ENCODE measurements around the gene UBE2Z. TPM values are rescaled to one million over a fixed set of nuclear protein-coding genes. Genes with fewer than 3 reads are reported as not detected.
"Not testable (repeated sequence)": the region's sequence is repeated elsewhere in the genome, so short reads cannot be mapped to it uniquely, and the experiment has no call there.

UBE2Z gene
- total and polyA plus RNA-seq, 10 donors, result 33.6 to 94.9 (median 80.8) TPM

- no peak overlapping the region for H3K4me3 ChIP-seq
- no peaks in the 10 kb centered on the region for H3K27me3 ChIP-seq (replicated peaks in 1 of 7)
- H3K36me3 ChIP-seq, result no peaks in the 10 kb centered on the region
- TF ChIP-seq POLR2AphosphoS5 (IDR thresholded peaks at IDR 0.05) (peak in 1 of 3 donors; percentile 42), POLR2A (IDR thresholded peaks at IDR 0.05) (no peak)
- H3K27ac ChIP-seq, result peak overlapping the region in 7 of 8 donors; percentile 36 to 73 (median 68)
- peaks cover 8 to 43% (median 26%) of the 10 kb centered on the region in 6 donors for H3K4me1 ChIP-seq
- 51 to 76% (median 58%) methylated on average over 11 of the region's 11 CpGs for WGBS, 5 donors
- DNase-seq, result no peak
- intact Hi-C loops (cut with DNase I; ENCODE audit: low total_unique reads), result loop anchor here (10.0 kb wide), 1 partner anchor 147 kb away; the partner anchor contains the start of genes HOXB13, PRAC1 and PRAC2
- no peaks in the 10 kb centered on the region for H3K9me3 ChIP-seq
Measured at GRCh38 chr17:48871551-48872351, 36.5 kb upstream of the UBE2Z start.

- 78 to 92% (median 90%) methylated on average over 3 of the region's 3 CpGs for whole genome bisulfite sequencing, 5 donors
- intact Hi-C loops (cut with DNase I; ENCODE audit: low total_unique reads), result loop anchor here (10.0 kb wide), 1 partner anchor 148 kb away; the partner anchor contains the start of genes HOXB13, PRAC1 and PRAC2
- H3K4me3 ChIP-seq; H3K9me3 ChIP-seq; H3K27me3 ChIP-seq (replicated peaks in 1 of 7); H3K36me3 ChIP-seq; DNase-seq: not testable (repeated sequence)
- H3K27ac ChIP-seq, result peak overlapping the region in 5 of 8 donors; percentile 42 to 73 (median 69)
- H3K4me1 ChIP-seq, result peaks cover 8 to 47% (median 26%) of the 10 kb centered on the region in 6 donors
Measured at GRCh38 chr17:48872409-48872808, 35.8 kb upstream of the UBE2Z start.

GRCh38 chr17:48873209-48873608 lies 35.0 kb upstream of the UBE2Z start:
- Histone ChIP-seq H3K4me3 (no peak overlapping the region), H3K9me3 (no peaks in the 10 kb centered on the region), H3K4me1 (peaks cover 8 to 53% (median 26%) of the 10 kb centered on the region in 6 donors), H3K36me3 (no peaks in the 10 kb centered on the region), H3K27me3 (replicated peaks in 1 of 7) (no peaks in the 10 kb centered on the region), H3K27ac (peak overlapping the region in 6 of 8 donors; percentile 26 to 71 (median 60))
- DNase-seq, result no peak
- TF ChIP-seq CTCF (IDR thresholded peaks at IDR 0.05 in 8 of 11, conservative IDR thresholded peaks at IDR 0.05 in 3 of 11) (no peak), POLR2AphosphoS5 (IDR thresholded peaks at IDR 0.05) (peak in 1 of 3 donors; percentile 15), POLR2A (IDR thresholded peaks at IDR 0.05) (no peak)
- intact Hi-C loops (cut with DNase I; ENCODE audit: low total_unique reads), result loop anchor here (10.0 kb wide), 1 partner anchor 148 kb away; the partner anchor contains the start of genes HOXB13, PRAC1 and PRAC2
- WGBS, 5 donors, result 32 to 70% (median 64%) methylated on average over 1 of the region's 1 CpG

GRCh38 chr17:48873696-48874443 lies 34.3 kb upstream of the UBE2Z start:
- Histone ChIP-seq H3K27ac (peak overlapping the region in 6 of 8 donors; percentile 26 to 71 (median 60)), H3K4me3 (no peak overlapping the region), H3K36me3 (no peaks in the 10 kb centered on the region), H3K27me3 (replicated peaks in 1 of 7) (no peaks in the 10 kb centered on the region), H3K9me3 (no peaks in the 10 kb centered on the region), H3K4me1 (peaks cover 8 to 60% (median 26%) of the 10 kb centered on the region in 6 donors)
- no peak for TF ChIP-seq CTCF (IDR thresholded peaks at IDR 0.05 in 8 of 11, conservative IDR thresholded peaks at IDR 0.05 in 3 of 11)
- no peak for TF ChIP-seq POLR2AphosphoS5 (IDR thresholded peaks at IDR 0.05)
- no peak for TF ChIP-seq POLR2A (IDR thresholded peaks at IDR 0.05)
- WGBS, 5 donors, result 54 to 66% (median 60%) methylated on average over 5 of the region's 5 CpGs
- no peak for DNase-seq
- intact Hi-C loops (cut with DNase I; ENCODE audit: low total_unique reads), result loop anchor here (10.0 kb wide), 1 partner anchor 149 kb away; the partner anchor contains the start of genes HOXB13, PRAC1 and PRAC2

Data from spleen (tissue), 11 donors.